IMR-90 (cell line): ENCODE measurements around the gene SEMA5A. TPM values are rescaled to one million over a fixed set of nuclear protein-coding genes. Genes with fewer than 3 reads are reported as not detected.
A peak's percentile ranks its signal among the peaks of the same experiment; 100 is the strongest.

ENCODE experiments used
- ATAC-seq: fragments of 200-7000 bp; cut with Tn5 transposase; 2 replicates; pipeline ENCODE4 v1.9.1; 2020; ENCODE audit warnings: low read depth, mild to moderate bottlenecking, moderate library complexity
- BruUV-seq: library from RNA; stranded (reverse); fragments of 400-500 nt; replicated peaks from 2 replicates; lab custom pipeline; 2021; lab: Mats Ljungman, UMichigan
- CTCF ChIA-PET: fragments of 300-600 bp; formaldehyde crosslinking; extraction: SDS; loops from one replicate; lab custom pipeline; 2021; ENCODE audit warnings: antibody characterized with exemption; lab: Yijun Ruan, JAX
- POLR2A ChIA-PET: fragments of 300-600 bp; sonication (Branson Sonifier 250); formaldehyde crosslinking; loops from one replicate; lab custom pipeline; 2022; ENCODE audit warnings: antibody characterized with exemption; ENCODE audit not compliant: unreplicated experiment; lab: Charles Lee
- DNase-seq: peaks from one replicate; pipeline ENCODE4 v3.0.0; 2013
- H2AFZ ChIP-seq: replicated peaks from 2 replicates; pipeline ENCODE3; 2013; ENCODE audit warnings: low read length, mild to moderate bottlenecking; ENCODE audit not compliant: poor library complexity
- H2AK5ac ChIP-seq: 2 replicates; pipeline ENCODE4 v1.6.1; 2013; ENCODE audit warnings: low read depth, low read length, inconsistent platforms
- H2AK9ac ChIP-seq: replicated peaks from 2 replicates; pipeline ENCODE3; 2013; ENCODE audit warnings: mild to moderate bottlenecking, low read depth, low read length, moderate library complexity; ENCODE audit not compliant: poor library complexity
- H2BK120ac ChIP-seq: 2 replicates; pipeline ENCODE4 v1.6.1; 2013; ENCODE audit warnings: low read depth, low read length, inconsistent platforms
- H2BK15ac ChIP-seq: 3 replicates; pipeline ENCODE4 v1.6.1; 2013; ENCODE audit warnings: low read depth, low read length, inconsistent platforms
- H2BK20ac ChIP-seq: 2 replicates; pipeline ENCODE4 v1.6.1; 2013; ENCODE audit warnings: low read depth, mild to moderate bottlenecking, inconsistent platforms, low read length, moderate library complexity
- H2BK5ac ChIP-seq: 2 replicates; pipeline ENCODE4 v1.6.1; 2013; ENCODE audit warnings: mild to moderate bottlenecking, low read depth, low read length, inconsistent platforms; ENCODE audit not compliant: poor library complexity, severe bottlenecking
- H3K14ac ChIP-seq: replicated peaks from 2 replicates; pipeline ENCODE4 v1.6.1; 2013; ENCODE audit warnings: low read depth, low read length, inconsistent platforms
- H3K18ac ChIP-seq: 2 replicates; pipeline ENCODE4 v1.6.1; 2013; ENCODE audit warnings: low read depth, low read length, control low read depth
- H3K23ac ChIP-seq: 2 replicates; pipeline ENCODE4 v1.6.1; 2013; ENCODE audit warnings: low read depth, low read length, inconsistent platforms
- H3K27ac ChIP-seq: 2 replicates; pipeline ENCODE4 v1.5.1; 2013; ENCODE audit warnings: mild to moderate bottlenecking, control low read depth, low read length; ENCODE audit not compliant: insufficient read depth
- H3K27me3 ChIP-seq: 2 replicates; pipeline ENCODE4 v1.6.1; 2013; ENCODE audit warnings: low read length; ENCODE audit not compliant: control insufficient read depth, insufficient read depth
- H3K36me3 ChIP-seq: 2 replicates; pipeline ENCODE4 v1.6.1; 2013; ENCODE audit warnings: low read length, mixed read lengths; ENCODE audit not compliant: control insufficient read depth, insufficient read depth
- H3K4ac ChIP-seq: 2 replicates; pipeline ENCODE4 v1.6.1; 2013; ENCODE audit warnings: low read depth, low read length, inconsistent platforms
- H3K4me1 ChIP-seq: 2 replicates; pipeline ENCODE4 v1.6.1; 2013; ENCODE audit warnings: low read length, mixed read lengths; ENCODE audit not compliant: control insufficient read depth, insufficient read depth
- H3K4me2 ChIP-seq: 2 replicates; pipeline ENCODE4 v1.6.1; 2013; ENCODE audit warnings: low read depth, mild to moderate bottlenecking, control low read depth, low read length, moderate library complexity
- H3K4me3 ChIP-seq: 2 replicates; pipeline ENCODE4 v1.5.1; 2013; ENCODE audit warnings: low read depth, mild to moderate bottlenecking, control low read depth, low read length, moderate library complexity; ENCODE audit not compliant: insufficient read depth
- H3K56ac ChIP-seq: 2 replicates; pipeline ENCODE4 v1.6.1; 2013; ENCODE audit warnings: low read length, inconsistent platforms; ENCODE audit not compliant: insufficient read depth; ENCODE audit errors: extremely low read depth
- H3K79me1 ChIP-seq, 2 experiments: 2 replicates each; pipeline ENCODE4 v1.6.1; 2013; ENCODE audit warnings: low read length in 2 of 2, inconsistent platforms in 1 of 2, low read depth in 1 of 2
- H3K9ac ChIP-seq: 2 replicates; pipeline ENCODE4 v1.6.1; 2013; ENCODE audit warnings: low read depth, low read length, control low read depth
- H3K9me1 ChIP-seq: 2 replicates; pipeline ENCODE4 v1.6.1; 2013; ENCODE audit warnings: low read length, inconsistent platforms; ENCODE audit not compliant: insufficient read depth
- H3K9me3 ChIP-seq: 2 replicates; pipeline ENCODE4 v1.6.1; 2013; ENCODE audit warnings: low read length; ENCODE audit not compliant: control insufficient read depth, insufficient read depth
- H4K20me1 ChIP-seq: 2 replicates; pipeline ENCODE4 v1.6.1; 2013; ENCODE audit warnings: low read length, inconsistent platforms; ENCODE audit not compliant: insufficient read depth
- H4K5ac ChIP-seq: 2 replicates; pipeline ENCODE4 v1.6.1; 2013; ENCODE audit warnings: mild to moderate bottlenecking, low read depth, low read length, control low read depth
- H4K8ac ChIP-seq, 2 experiments: 2 replicates each; pipeline ENCODE4 v1.6.1; 2013; ENCODE audit warnings: low read depth in 2 of 2, low read length in 2 of 2, control low read depth in 1 of 2, inconsistent platforms in 1 of 2
- H4K91ac ChIP-seq: 2 replicates; pipeline ENCODE4 v1.6.1; 2013; ENCODE audit warnings: low read depth, low read length, inconsistent platforms; ENCODE audit not compliant: insufficient read depth
- BHLHE40 ChIP-seq: fragments of 150-350 bp; IDR thresholded peaks from 2 replicates; pipeline ENCODE4 v1.6.1; 2016; ENCODE audit warnings: mild to moderate bottlenecking, low read depth, low read length
- CEBPB ChIP-seq: IDR thresholded peaks from 2 replicates; pipeline ENCODE4 v1.6.1; 2012; ENCODE audit warnings: low read depth, low read length, improper control_type of control experiment
- CHD1 ChIP-seq: IDR thresholded peaks from 2 replicates; pipeline ENCODE4 v1.6.1; 2012; ENCODE audit warnings: low read depth, low read length, improper control_type of control experiment
- FOS ChIP-seq: fragments of 150-350 bp; IDR thresholded peaks from 2 replicates; pipeline ENCODE4 v1.6.1; 2016; ENCODE audit warnings: low read depth, low read length
- MAFK ChIP-seq: IDR thresholded peaks from 2 replicates; pipeline ENCODE4 v1.6.1; 2012; ENCODE audit warnings: low read depth, low read length, improper control_type of control experiment
- MAZ ChIP-seq: IDR thresholded peaks from 2 replicates; pipeline ENCODE4 v1.6.1; 2012; ENCODE audit warnings: low read depth, mild to moderate bottlenecking, low read length, improper control_type of control experiment, moderate library complexity, borderline replicate concordance
- MXI1 ChIP-seq: IDR thresholded peaks from 2 replicates; pipeline ENCODE4 v1.6.1; 2012; ENCODE audit warnings: low read depth, mild to moderate bottlenecking, low read length, moderate library complexity, borderline replicate concordance
- NFE2L2 ChIP-seq: fragments of 150-350 bp; IDR thresholded peaks from 2 replicates; pipeline ENCODE4 v1.6.1; 2016; ENCODE audit warnings: low read depth, mild to moderate bottlenecking, low read length
- POLR2A ChIP-seq: IDR thresholded peaks from 2 replicates; pipeline ENCODE4 v1.6.1; 2012; ENCODE audit warnings: mild to moderate bottlenecking, low read depth, low read length
- RAD21 ChIP-seq: IDR thresholded peaks from 2 replicates; pipeline ENCODE4 v1.6.1; 2012; ENCODE audit warnings: low read length, improper control_type of control experiment
- RCOR1 ChIP-seq: IDR thresholded peaks from 2 replicates; pipeline ENCODE4 v1.6.1; 2012; ENCODE audit warnings: mild to moderate bottlenecking, low read length, improper control_type of control experiment; ENCODE audit not compliant: insufficient replicate concordance
- RFX5 ChIP-seq: IDR thresholded peaks from 2 replicates; pipeline ENCODE4 v1.8.0; 2012; ENCODE audit warnings: low read depth, mild to moderate bottlenecking, low read length, moderate library complexity
- SMC3 ChIP-seq: fragments of 150-350 bp; IDR thresholded peaks from 2 replicates; pipeline ENCODE4 v1.6.1; 2016; ENCODE audit warnings: low read depth, mild to moderate bottlenecking, antibody characterized with exemption, low read length, moderate library complexity
- WGBS, 2 experiments: methylation state at CpG; one replicate each; pipeline versions ENCODE4 v1.1.5 to v1.1.7; 2013; ENCODE audit warnings: missing lambda C conversion rate in 2 of 2; ENCODE audit not compliant: insufficient read length in 1 of 2; ENCODE audit errors: extremely low coverage in 2 of 2; 5-methylcytosine and 5-hydroxymethylcytosine counted together
- dilution Hi-C: fragments of 300-500 bp; cut with HindIII; formaldehyde crosslinking; loops from one replicate; pipeline ENCODE4 v1.14.3; 2018; ENCODE audit warnings: low sequenced_read_pairs; ENCODE audit not compliant: unreplicated experiment
- in situ Hi-C: fragments of 300-500 bp; cut with MboI; formaldehyde crosslinking; loops from 3 replicates; pipeline ENCODE4 v1.14.3; 2019; ENCODE audit warnings: low sequenced_read_pairs, inconsistent platforms, mixed read lengths
- intact Hi-C: fragments of 100-400 bp; cut with micrococcal nuclease; formaldehyde crosslinking; loops from 2 replicates; pipeline ENCODE4 v1.10.0; 2022
- polyA plus RNA-seq, 3 experiments: library from polyadenylated mRNA; depleted of rRNA; stranded (reverse); fragments of >200 nt; gene quantifications; 2 replicates each; pipeline ENCODE4 v1.2.3, GENCODE V29; 2012; ENCODE audit warnings: low replicate concordance in 1 of 3
- total RNA-seq: library from RNA; depleted of rRNA; stranded (reverse); fragments of >200 nt; gene quantifications from 2 replicates; pipeline ENCODE4 v1.2.3, GENCODE V29; 2012
- TF ChIP-seq, protein P1 (sequence below): fragments of 150-350 bp; IDR thresholded peaks from 2 replicates; pipeline ENCODE4 v1.6.1; 2016; ENCODE audit warnings: low read depth, mild to moderate bottlenecking, low read length, moderate library complexity, borderline replicate concordance
- TF ChIP-seq, protein P2 (sequence below): fragments of 150-350 bp; IDR thresholded peaks from 2 replicates; pipeline ENCODE4 v1.6.1; 2017; ENCODE audit warnings: mild to moderate bottlenecking, antibody characterized with exemption, low read length, low read depth
- TF ChIP-seq, protein P3 (sequence below): conservative IDR thresholded peaks from 2 replicates; pipeline ENCODE4 v1.5.1; 2012; ENCODE audit warnings: mild to moderate bottlenecking, low read depth, low read length, improper control_type of control experiment

Gene SEMA5A
- total and polyA plus RNA-seq, 2 of the 4 experiments (the other 2 are of a cell fraction), result 8.2 to 9.9 TPM

DNA sequence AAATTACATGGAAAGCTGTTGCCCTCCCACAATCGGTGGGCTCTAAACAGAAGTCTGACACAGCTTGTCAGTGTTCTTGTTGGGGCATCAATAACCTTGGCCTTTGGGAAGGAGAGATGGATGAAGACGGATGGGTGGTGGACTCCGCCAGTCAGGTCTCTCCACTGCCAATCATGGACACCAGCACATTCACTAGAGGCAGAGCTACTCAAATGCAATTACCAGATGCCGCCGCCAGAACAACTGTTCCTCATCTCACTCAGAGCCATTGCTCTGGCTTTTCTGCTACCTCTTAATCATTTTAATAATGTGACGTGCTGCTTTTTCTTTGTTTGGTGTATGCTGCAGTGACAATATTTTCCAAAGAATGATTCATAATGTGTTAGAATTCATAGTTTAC lies 27.9 kb upstream of the SEMA5A start:
- ATAC-seq, result no peak
- intact Hi-C loops, result no loop called here
- H3K9me1 ChIP-seq, result no peaks in the 10 kb centered on the region
- no peak overlapping the region for H3K9ac ChIP-seq
- H3K56ac ChIP-seq, result no peak overlapping the region
- H3K4me3 ChIP-seq, result no peak overlapping the region
- H3K27ac ChIP-seq, result no peak overlapping the region
- TF ChIP-seq FOS, result no peak
- TF ChIP-seq RAD21, result no peak
- TF ChIP-seq, protein P1, sequence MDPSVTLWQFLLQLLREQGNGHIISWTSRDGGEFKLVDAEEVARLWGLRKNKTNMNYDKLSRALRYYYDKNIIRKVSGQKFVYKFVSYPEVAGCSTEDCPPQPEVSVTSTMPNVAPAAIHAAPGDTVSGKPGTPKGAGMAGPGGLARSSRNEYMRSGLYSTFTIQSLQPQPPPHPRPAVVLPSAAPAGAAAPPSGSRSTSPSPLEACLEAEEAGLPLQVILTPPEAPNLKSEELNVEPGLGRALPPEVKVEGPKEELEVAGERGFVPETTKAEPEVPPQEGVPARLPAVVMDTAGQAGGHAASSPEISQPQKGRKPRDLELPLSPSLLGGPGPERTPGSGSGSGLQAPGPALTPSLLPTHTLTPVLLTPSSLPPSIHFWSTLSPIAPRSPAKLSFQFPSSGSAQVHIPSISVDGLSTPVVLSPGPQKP, result no peak
- no peak for TF ChIP-seq RFX5
- TF ChIP-seq CHD1, result no peak
- TF ChIP-seq NFE2L2, result no peak
- TF ChIP-seq CEBPB, result no peak
- no peak for TF ChIP-seq RCOR1
- TF ChIP-seq POLR2A, result no peak
- no peak for TF ChIP-seq SMC3
- TF ChIP-seq MAZ, result no peak
- TF ChIP-seq, protein P2, sequence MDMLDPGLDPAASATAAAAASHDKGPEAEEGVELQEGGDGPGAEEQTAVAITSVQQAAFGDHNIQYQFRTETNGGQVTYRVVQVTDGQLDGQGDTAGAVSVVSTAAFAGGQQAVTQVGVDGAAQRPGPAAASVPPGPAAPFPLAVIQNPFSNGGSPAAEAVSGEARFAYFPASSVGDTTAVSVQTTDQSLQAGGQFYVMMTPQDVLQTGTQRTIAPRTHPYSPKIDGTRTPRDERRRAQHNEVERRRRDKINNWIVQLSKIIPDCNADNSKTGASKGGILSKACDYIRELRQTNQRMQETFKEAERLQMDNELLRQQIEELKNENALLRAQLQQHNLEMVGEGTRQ, result no peak
- no peak for TF ChIP-seq MAFK
- TF ChIP-seq, protein P3, sequence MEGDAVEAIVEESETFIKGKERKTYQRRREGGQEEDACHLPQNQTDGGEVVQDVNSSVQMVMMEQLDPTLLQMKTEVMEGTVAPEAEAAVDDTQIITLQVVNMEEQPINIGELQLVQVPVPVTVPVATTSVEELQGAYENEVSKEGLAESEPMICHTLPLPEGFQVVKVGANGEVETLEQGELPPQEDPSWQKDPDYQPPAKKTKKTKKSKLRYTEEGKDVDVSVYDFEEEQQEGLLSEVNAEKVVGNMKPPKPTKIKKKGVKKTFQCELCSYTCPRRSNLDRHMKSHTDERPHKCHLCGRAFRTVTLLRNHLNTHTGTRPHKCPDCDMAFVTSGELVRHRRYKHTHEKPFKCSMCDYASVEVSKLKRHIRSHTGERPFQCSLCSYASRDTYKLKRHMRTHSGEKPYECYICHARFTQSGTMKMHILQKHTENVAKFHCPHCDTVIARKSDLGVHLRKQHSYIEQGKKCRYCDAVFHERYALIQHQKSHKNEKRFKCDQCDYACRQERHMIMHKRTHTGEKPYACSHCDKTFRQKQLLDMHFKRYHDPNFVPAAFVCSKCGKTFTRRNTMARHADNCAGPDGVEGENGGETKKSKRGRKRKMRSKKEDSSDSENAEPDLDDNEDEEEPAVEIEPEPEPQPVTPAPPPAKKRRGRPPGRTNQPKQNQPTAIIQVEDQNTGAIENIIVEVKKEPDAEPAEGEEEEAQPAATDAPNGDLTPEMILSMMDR, result no peak
- no peak for TF ChIP-seq BHLHE40
- no peak for TF ChIP-seq MXI1
- H4K91ac ChIP-seq, result no peak overlapping the region
- H3K27me3 ChIP-seq, result no peaks in the 10 kb centered on the region
- no peak overlapping the region for H2BK15ac ChIP-seq
- no peaks in the 10 kb centered on the region for H3K36me3 ChIP-seq
- H4K5ac ChIP-seq, result no peak overlapping the region
- peak overlapping the region; percentile 49 for H2AFZ ChIP-seq
- no peak overlapping the region for H2BK120ac ChIP-seq
- in situ Hi-C loops, result no loop called here
- POLR2A ChIA-PET, result interaction anchor here (0.6 kb wide), 1 partner anchor 318 kb away, joined by 4 read pairs; no protein-coding TSS in a partner anchor
- H2BK20ac ChIP-seq, result no peak overlapping the region
- no peaks in the 10 kb centered on the region for H3K79me1 ChIP-seq
- H3K14ac ChIP-seq, result no peak overlapping the region
- no peak overlapping the region for H2AK9ac ChIP-seq
- H2AK5ac ChIP-seq, result no peak overlapping the region
- H2BK5ac ChIP-seq, result no peak overlapping the region
- H3K23ac ChIP-seq, result no peak overlapping the region
- dilution Hi-C loops, result no loop called here
- DNase-seq, result no peak
- no CpG with 5 or more reads among the region's 6 CpGs for WGBS, 2 experiments
- CTCF ChIA-PET, result no interaction called here
- H3K4ac ChIP-seq, result no peak overlapping the region
- H4K20me1 ChIP-seq, result no peaks in the 10 kb centered on the region
- no peak overlapping the region for H4K8ac ChIP-seq
- BruUV-seq, result no TSS peak
- H3K4me1 ChIP-seq, result no peaks in the 10 kb centered on the region
- no peaks in the 10 kb centered on the region; the same call in 1 of the 2 replicates for H3K9me3 ChIP-seq
- no peak overlapping the region for H3K18ac ChIP-seq
- no peak overlapping the region for H3K4me2 ChIP-seq
